Nephron progenitor cell (in vitro differentiated cells): ENCODE data around the gene LRRC1.

Experiments used
- DNase-seq: peaks from one replicate; pipeline ENCODE4 v3.0.0; 2021
- H3K27ac Mint-ChIP-seq: 2 replicates; pipeline ENCODE4 v1.8.0; 2021; ENCODE audit warnings: mild to moderate bottlenecking, moderate library complexity, mixed read lengths
- H3K27me3 Mint-ChIP-seq: 2 replicates; pipeline ENCODE4 v1.8.0; 2021; ENCODE audit warnings: mild to moderate bottlenecking, low read depth, mixed read lengths; ENCODE audit not compliant: poor library complexity
- H3K36me3 Mint-ChIP-seq: 2 replicates; pipeline ENCODE4 v1.8.0; 2021; ENCODE audit warnings: low read depth, mixed read lengths
- H3K4me1 Mint-ChIP-seq: 2 replicates; pipeline ENCODE4 v1.8.0; 2021; ENCODE audit warnings: mixed read lengths
- H3K4me3 Mint-ChIP-seq: 2 replicates; pipeline ENCODE4 v1.8.0; 2021; ENCODE audit warnings: mild to moderate bottlenecking, moderate library complexity, mixed read lengths
- H3K9me3 Mint-ChIP-seq: 2 replicates; pipeline ENCODE4 v1.8.0; 2021; ENCODE audit warnings: mild to moderate bottlenecking, moderate library complexity, mixed read lengths
- CTCF ChIP-seq: fragments of 200-600 bp; sonication (generic); IDR thresholded peaks from 2 replicates; pipeline ENCODE4 v1.5.0; 2021; ENCODE audit warnings: antibody characterized with exemption

The LRRC1 gene

GRCh38 chr6:53860511-53860910, 65.7 kb downstream of the LRRC1 start:
- Mint-ChIP-seq H3K27ac (no peak overlapping the region), H3K9me3 (no peaks in the 10 kb centered on the region), H3K27me3 (peaks cover 5% of the 10 kb centered on the region), H3K36me3 (no peaks in the 10 kb centered on the region), H3K4me3 (no peak overlapping the region), H3K4me1 (peaks cover 16% of the 10 kb centered on the region)
- DNase-seq, result no peak
- no peak for TF ChIP-seq CTCF

GRCh38 chr6:53861518-53861917, 66.7 kb downstream of the LRRC1 start:
- Mint-ChIP-seq H3K36me3 (no peaks in the 10 kb centered on the region), H3K27ac (no peak overlapping the region), H3K9me3 (no peaks in the 10 kb centered on the region), H3K4me3 (no peak overlapping the region), H3K27me3 (peaks cover 2% of the 10 kb centered on the region), H3K4me1 (peaks cover 12% of the 10 kb centered on the region)
- DNase-seq, result no peak
- no peak for TF ChIP-seq CTCF

GRCh38 chr6:53862662-53863462, 68.1 kb downstream of the LRRC1 start:
- TF ChIP-seq CTCF, result no peak
- no peak for DNase-seq
- H3K27ac Mint-ChIP-seq, result no peak overlapping the region
- H3K4me1 Mint-ChIP-seq, result no peaks in the 10 kb centered on the region
- no peaks in the 10 kb centered on the region for H3K9me3 Mint-ChIP-seq
- no peaks in the 10 kb centered on the region for H3K27me3 Mint-ChIP-seq
- H3K36me3 Mint-ChIP-seq, result no peaks in the 10 kb centered on the region
- no peak overlapping the region for H3K4me3 Mint-ChIP-seq

- H3K27ac Mint-ChIP-seq, result no peak overlapping the region
- H3K4me1 Mint-ChIP-seq, result no peaks in the 10 kb centered on the region
- H3K4me3 Mint-ChIP-seq, result no peak overlapping the region
- TF ChIP-seq CTCF, result no peak
- no peaks in the 10 kb centered on the region for H3K27me3 Mint-ChIP-seq
- DNase-seq, result no peak
- H3K36me3 Mint-ChIP-seq, result no peaks in the 10 kb centered on the region
- no peaks in the 10 kb centered on the region for H3K9me3 Mint-ChIP-seq
Observed at GRCh38 chr6:53864781-53865180, 70.0 kb downstream of the LRRC1 start.

GRCh38 chr6:53866226-53866625, 71.4 kb downstream of the LRRC1 start:
- Mint-ChIP-seq H3K27me3 (no peaks in the 10 kb centered on the region), H3K27ac (no peak overlapping the region), H3K4me1 (no peaks in the 10 kb centered on the region), H3K9me3 (peaks cover 3% of the 10 kb centered on the region), H3K4me3 (no peak overlapping the region), H3K36me3 (no peaks in the 10 kb centered on the region)
- TF ChIP-seq CTCF, result no peak
- no peak for DNase-seq

GRCh38 chr6:53868626-53869025, 73.8 kb downstream of the LRRC1 start:
- peaks cover 20% of the 10 kb centered on the region for H3K9me3 Mint-ChIP-seq
- TF ChIP-seq CTCF, result no peak
- DNase-seq, result no peak
- H3K4me3 Mint-ChIP-seq, result no peak overlapping the region
- peaks cover 5% of the 10 kb centered on the region for H3K36me3 Mint-ChIP-seq
- no peaks in the 10 kb centered on the region for H3K4me1 Mint-ChIP-seq
- no peak overlapping the region for H3K27ac Mint-ChIP-seq
- H3K27me3 Mint-ChIP-seq, result no peaks in the 10 kb centered on the region
